Peyer's patch (tissue), 4 donors: Measurements from ENCODE around the gene APOL1.

Experiments
- POLR2A ChIP-seq, 2 donors: fragments of 450-650 bp; IDR thresholded peaks; one replicate each; pipeline ENCODE4 v1.5.1; 2017; ENCODE audit warnings: antibody characterized with exemption in 2 of 2, mild to moderate bottlenecking in 2 of 2, moderate library complexity in 2 of 2
- TF ChIP-seq, protein P1 (sequence below), 6 experiments: fragments of 450-650 bp in 4 of 6; fragments of 200-600 bp in 2 of 6; sonication (generic) in 1 of 6; IDR thresholded peaks; one replicate each; pipeline ENCODE4 v1.5.1; 2017 to 2019; ENCODE audit warnings: antibody characterized with exemption in 6 of 6, mild to moderate bottlenecking in 3 of 6, moderate library complexity in 1 of 6

- TF ChIP-seq POLR2A (IDR thresholded peaks at IDR 0.05): no peak
- TF ChIP-seq, protein P1, sequence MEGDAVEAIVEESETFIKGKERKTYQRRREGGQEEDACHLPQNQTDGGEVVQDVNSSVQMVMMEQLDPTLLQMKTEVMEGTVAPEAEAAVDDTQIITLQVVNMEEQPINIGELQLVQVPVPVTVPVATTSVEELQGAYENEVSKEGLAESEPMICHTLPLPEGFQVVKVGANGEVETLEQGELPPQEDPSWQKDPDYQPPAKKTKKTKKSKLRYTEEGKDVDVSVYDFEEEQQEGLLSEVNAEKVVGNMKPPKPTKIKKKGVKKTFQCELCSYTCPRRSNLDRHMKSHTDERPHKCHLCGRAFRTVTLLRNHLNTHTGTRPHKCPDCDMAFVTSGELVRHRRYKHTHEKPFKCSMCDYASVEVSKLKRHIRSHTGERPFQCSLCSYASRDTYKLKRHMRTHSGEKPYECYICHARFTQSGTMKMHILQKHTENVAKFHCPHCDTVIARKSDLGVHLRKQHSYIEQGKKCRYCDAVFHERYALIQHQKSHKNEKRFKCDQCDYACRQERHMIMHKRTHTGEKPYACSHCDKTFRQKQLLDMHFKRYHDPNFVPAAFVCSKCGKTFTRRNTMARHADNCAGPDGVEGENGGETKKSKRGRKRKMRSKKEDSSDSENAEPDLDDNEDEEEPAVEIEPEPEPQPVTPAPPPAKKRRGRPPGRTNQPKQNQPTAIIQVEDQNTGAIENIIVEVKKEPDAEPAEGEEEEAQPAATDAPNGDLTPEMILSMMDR (IDR thresholded peaks at IDR 0.05): no peak
Measured at GRCh38 chr22:36213586-36213985, 39.3 kb upstream of the APOL1 start.
